Ovary (tissue), 9 donors: ENCODE results near the gene IFT25. TPM values are rescaled to one million over a fixed set of nuclear protein-coding genes. Genes with fewer than 3 reads are reported as not detected.

Source experiments
- DNase-seq, 5 donors: peaks; one replicate each; pipeline ENCODE4 v3.0.0-alpha.2; 2019 to 2020
- H3K27ac ChIP-seq, 2 donors: fragments of 200-600 bp; one replicate each; pipeline versions ENCODE4 v1.5.1 to v1.8.0; 2019 to 2022
- H3K27me3 ChIP-seq: fragments of 200-600 bp; one replicate; pipeline ENCODE4 v1.8.0; 2022
- H3K36me3 ChIP-seq: fragments of 200-600 bp; sonication (generic); one replicate; pipeline ENCODE4 v1.5.1; 2019
- H3K4me1 ChIP-seq: one replicate; pipeline ENCODE4 v1.8.1; 2013; ENCODE audit warnings: mild to moderate bottlenecking, moderate library complexity; ENCODE audit not compliant: insufficient read depth
- H3K4me3 ChIP-seq: fragments of 200-600 bp; sonication (generic); one replicate; pipeline ENCODE4 v1.5.1; 2017
- H3K9me3 ChIP-seq, 2 donors: fragments of 200-600 bp in 1 of 2; sonication (generic) in 1 of 2; one replicate each; pipeline versions ENCODE4 v1.5.1 to v1.8.1; 2013 to 2019; ENCODE audit warnings: mild to moderate bottlenecking in 1 of 2, moderate library complexity in 1 of 2
- CTCF ChIP-seq, 3 donors: fragments of 450-650 bp in 2 of 3; fragments of 200-600 bp in 1 of 3; IDR thresholded peaks; one replicate each; pipeline versions ENCODE4 v1.5.1 to v1.8.0; 2016 to 2022; ENCODE audit warnings: antibody characterized with exemption in 3 of 3, mild to moderate bottlenecking in 1 of 3
- EP300 ChIP-seq: sonication (generic); formaldehyde crosslinking; IDR thresholded peaks from one replicate; pipeline ENCODE4 v1.6.1; 2017; ENCODE audit warnings: antibody characterized with exemption
- POLR2A ChIP-seq: fragments of 450-650 bp; IDR thresholded peaks from one replicate; pipeline ENCODE4 v1.6.1; 2017; ENCODE audit warnings: antibody characterized with exemption, mild to moderate bottlenecking, moderate library complexity
- WGBS, 3 donors: extraction: QIAGEN DNeasy Blood & Tissue Kit in 1 of 3; methylation state at CpG; one replicate each; pipeline versions ENCODE4 v1.1.5 to v1.1.7; 2013 to 2017; 5-methylcytosine and 5-hydroxymethylcytosine counted together
- intact Hi-C, 4 donors: fragments of 100-400 bp; cut with DNase I; formaldehyde crosslinking; loops; one replicate each; pipeline versions ENCODE4 v1.11.0 to v1.15.1; 2022 to 2023
- polyA plus RNA-seq, 2 donors: library from polyadenylated mRNA; stranded (reverse); fragments of 200-250 nt in 1 of 2; fragments of 350-450 nt in 1 of 2; fragmentation: Illumina TruSeq in 1 of 2; extraction: RNeasy Lipid Tissue Mini Kit (QIAGEN cat#74804) in 1 of 2; gene quantifications; one replicate each; pipeline ENCODE4 v1.2.3, GENCODE V29; 2013 to 2014
- total RNA-seq, 7 donors: library from RNA; depleted of rRNA in 2 of 7; stranded (reverse); fragments of >200 nt in 2 of 7; fragmentation: NEBNext Ultra II Directional in 3 of 7; extraction: Animal tissue kit (Norgen Biotek cat#: 25700) in 3 of 7; gene quantifications; one replicate each; pipeline versions ENCODE4 v1.1.0 to v1.2.4, GENCODE V29; 2016 to 2023
- donor health status: DM: no; HTN: no; CAD: no; lungs with moderate emphysema.
- donor health status: DM: no; HTN: no; CAD: no.
- donor health status: Bipolar disorder and iron deficiency.
- donor health status: DM: yes; HTN: yes; CAD: no.
- donor health status: DM: no; HTN: no; CAD: no.
- donor health status: DM: yes; HTN: yes; CAD: no.

IFT25 gene
- total and polyA plus RNA-seq, 9 donors: 24.2 to 39.4 (median 28.5) TPM

- Histone ChIP-seq H3K9me3 (no peaks in the 10 kb centered on the region), H3K27me3 (no peaks in the 10 kb centered on the region), H3K36me3 (no peaks in the 10 kb centered on the region), H3K4me1 (peaks cover 5% of the 10 kb centered on the region), H3K27ac (no peak overlapping the region), H3K4me3 (no peak overlapping the region)
- intact Hi-C loops: loop anchor here in 1 of 4 donors (5.0 kb wide), 1 partner anchor 48 kb away; the partner anchor contains the start of genes IFT25 and LRRC42
- 68 to 82% (median 68%) methylated on average over 3 of the region's 3 CpGs for WGBS, 3 donors
- TF ChIP-seq CTCF (IDR thresholded peaks at IDR 0.05): no peak
- TF ChIP-seq EP300: no peak
- no peak for TF ChIP-seq POLR2A
- DNase-seq: no peak
These were observed 45.8 kb downstream of the IFT25 start for GRCh38 chr1:53899708-53900107.

- Histone ChIP-seq H3K4me1 (peaks cover 5% of the 10 kb centered on the region), H3K36me3 (no peaks in the 10 kb centered on the region), H3K27me3 (no peaks in the 10 kb centered on the region), H3K9me3 (no peaks in the 10 kb centered on the region), H3K4me3 (no peak overlapping the region), H3K27ac (no peak overlapping the region)
- intact Hi-C loops: loop anchor here in 1 of 4 donors (5.0 kb wide), 1 partner anchor 48 kb away; the partner anchor contains the start of genes IFT25 and LRRC42
- TF ChIP-seq CTCF (IDR thresholded peaks at IDR 0.05): no peak
- WGBS, 3 donors: 0 to 3% (median 1%) methylated on average over 2 of the region's 2 CpGs
- peak in 4 of 5 donors; percentile 36 to 61 (median 44) for DNase-seq
These were observed 46.3 kb downstream of the IFT25 start for GRCh38 chr1:53899206-53899628.

GRCh38 chr1:53896635-53897229 is 48.8 kb downstream of the IFT25 start:
- no peak overlapping the region for H3K4me3 ChIP-seq
- no peak for DNase-seq
- H3K27ac ChIP-seq: no peak overlapping the region
- H3K27me3 ChIP-seq: no peaks in the 10 kb centered on the region
- intact Hi-C loops: loop anchor here in 1 of 4 donors (5.0 kb wide), 1 partner anchor 51 kb away; the partner anchor contains the start of genes IFT25 and LRRC42
- WGBS, 3 donors: 18 to 30% (median 26%) methylated on average over 2 of the region's 2 CpGs
- no peaks in the 10 kb centered on the region for H3K36me3 ChIP-seq
- H3K4me1 ChIP-seq: peaks cover 5% of the 10 kb centered on the region
- TF ChIP-seq POLR2A: no peak
- no peak for TF ChIP-seq EP300
- TF ChIP-seq CTCF (IDR thresholded peaks at IDR 0.05): no peak
- H3K9me3 ChIP-seq: no peaks in the 10 kb centered on the region

- TF ChIP-seq CTCF (IDR thresholded peaks at IDR 0.05) (no peak), POLR2A (no peak), EP300 (no peak)
- no peaks in the 10 kb centered on the region for H3K9me3 ChIP-seq
- H3K4me3 ChIP-seq: no peak overlapping the region
- H3K4me1 ChIP-seq: peaks cover 5% of the 10 kb centered on the region
- no peak overlapping the region for H3K27ac ChIP-seq
- 69 to 89% (median 83%) methylated on average over 6 of the region's 6 CpGs for WGBS, 3 donors
- H3K36me3 ChIP-seq: no peaks in the 10 kb centered on the region
- intact Hi-C loops: loop anchor here in 1 of 4 donors (5.0 kb wide), 1 partner anchor 52 kb away; the partner anchor contains the start of genes IFT25 and LRRC42
- no peaks in the 10 kb centered on the region for H3K27me3 ChIP-seq
- DNase-seq: no peak
These were observed 50.1 kb downstream of the IFT25 start for GRCh38 chr1:53895421-53895820.
